ENCODE measurements around the gene FXYD3. TPM values are rescaled to one million over a fixed set of nuclear protein-coding genes. Genes with fewer than 3 reads are reported as not detected.
"Not testable (repeated sequence)": the region's sequence is repeated elsewhere in the genome, so short reads cannot be mapped to it uniquely, and the experiment has no call there.

Gene FXYD3
- total RNA-seq, 1 donor from 2014 or later: not detected

DNA sequence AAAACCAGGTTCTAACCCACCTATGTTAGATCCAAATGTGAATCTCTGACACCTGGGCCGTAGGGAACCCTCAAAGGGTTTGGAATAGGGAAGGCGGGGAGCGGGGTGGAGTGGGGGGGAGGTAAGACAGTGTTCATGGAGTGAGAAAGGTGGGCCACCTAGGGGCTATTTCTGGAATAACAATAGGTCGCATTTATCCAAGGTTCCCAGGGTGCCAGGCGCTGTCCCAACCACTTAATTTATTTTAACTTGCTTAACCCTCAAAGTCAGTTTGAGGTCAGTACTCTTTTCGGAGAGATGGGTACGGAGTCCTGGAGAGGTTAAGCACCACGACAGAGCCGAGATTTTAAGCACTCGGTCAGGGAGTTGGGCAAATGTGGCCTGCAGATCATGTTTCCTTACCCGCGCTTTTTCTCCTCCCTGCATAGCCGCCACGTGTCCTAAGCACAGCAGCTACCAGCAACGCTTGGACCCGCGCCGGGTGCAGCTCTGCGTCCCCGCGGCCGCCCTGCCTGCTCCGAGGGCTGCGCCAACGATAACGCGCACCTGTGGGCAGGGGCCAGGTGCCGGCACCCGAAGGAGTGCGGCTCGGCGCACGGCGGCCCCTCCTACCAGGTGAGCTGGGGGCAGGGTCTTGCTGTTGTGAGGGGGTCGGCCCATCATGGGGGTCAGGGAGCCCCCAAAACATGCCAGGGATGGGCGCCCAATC is 25.0 kb upstream of the FXYD3 start:
- Mint-ChIP-seq H3K9me3 (no peaks in the 10 kb centered on the region), H3K36me3 (ENCODE audit: low read depth) (no peaks in the 10 kb centered on the region), H3K27me3 (ENCODE audit: insufficient read depth) (peaks cover 3% of the 10 kb centered on the region), H3K27ac (no peak overlapping the region), H3K4me3 (no peak overlapping the region), H3K4me1 (ENCODE audit: low read depth) (no peaks in the 10 kb centered on the region)
- no peak for DNase-seq (ENCODE audit: low spot score)
- intact Hi-C loops (cut with micrococcal nuclease): loop anchor here (1.0 to 2.0 kb wide), 3 partner anchors 23 to 117 kb away; no protein-coding TSS in a partner anchor

DNA sequence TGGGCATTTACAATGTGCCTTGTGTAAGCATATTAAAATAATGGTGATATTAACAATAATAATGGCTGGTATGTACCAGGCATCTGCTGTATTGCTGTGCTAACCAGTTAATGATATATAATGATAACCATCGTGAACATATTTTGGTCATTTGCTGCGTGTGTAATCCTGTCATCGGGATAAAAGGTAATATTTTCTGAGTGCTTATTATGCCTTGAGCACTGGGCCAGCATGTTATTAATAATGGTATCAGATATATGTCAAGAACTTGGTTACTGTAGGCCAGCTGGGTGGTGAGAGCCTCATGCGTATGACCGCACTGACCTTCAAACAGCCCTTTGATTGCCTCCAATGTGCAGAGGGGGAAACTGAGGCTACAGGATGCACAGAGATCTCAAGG is 22.2 kb upstream of the FXYD3 start:
- no peaks in the 10 kb centered on the region for H3K9me3 Mint-ChIP-seq
- no peak for DNase-seq (ENCODE audit: low spot score)
- no peak overlapping the region for H3K4me3 Mint-ChIP-seq
- H3K27ac Mint-ChIP-seq: no peak overlapping the region
- no peaks in the 10 kb centered on the region for H3K4me1 Mint-ChIP-seq (ENCODE audit: low read depth)
- intact Hi-C loops (cut with micrococcal nuclease): no loop called here
- H3K36me3 Mint-ChIP-seq (ENCODE audit: low read depth): no peaks in the 10 kb centered on the region
- peaks cover 3% of the 10 kb centered on the region for H3K27me3 Mint-ChIP-seq (ENCODE audit: insufficient read depth)

DNA sequence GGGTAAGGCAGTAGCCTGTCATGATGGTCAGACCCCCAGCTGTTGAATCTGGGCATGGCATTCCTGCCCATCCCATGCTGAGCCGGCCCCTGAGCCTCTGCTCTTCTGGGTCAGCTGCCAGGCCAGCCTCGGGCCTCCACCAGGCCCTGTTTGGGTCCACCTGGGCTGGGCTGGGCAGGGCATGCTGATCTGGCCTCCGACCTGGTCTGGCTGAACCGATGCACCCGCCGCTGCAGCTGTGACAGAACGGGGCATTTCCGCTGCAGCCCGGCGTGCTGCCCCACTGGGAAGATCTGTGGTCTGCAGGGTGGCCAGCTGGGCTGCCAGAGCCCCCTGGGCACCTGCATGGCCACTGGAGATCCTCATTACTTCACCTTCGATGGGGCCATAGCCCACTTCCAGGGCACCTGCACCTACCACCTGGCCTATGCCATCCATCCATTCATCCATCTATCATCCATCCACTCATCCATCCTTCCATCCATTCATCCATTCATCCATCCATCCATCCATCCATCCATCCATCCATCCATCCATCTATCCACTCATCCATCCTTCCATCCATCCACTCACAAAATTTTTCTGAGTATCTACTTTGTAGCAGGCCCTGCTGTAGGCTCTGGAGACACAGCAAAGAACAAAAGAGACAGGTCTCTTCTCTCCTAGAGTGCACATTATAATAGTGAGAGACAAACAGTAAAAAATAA is 21.5 kb upstream of the FXYD3 start:
- intact Hi-C loops (cut with micrococcal nuclease): no loop called here

DNA sequence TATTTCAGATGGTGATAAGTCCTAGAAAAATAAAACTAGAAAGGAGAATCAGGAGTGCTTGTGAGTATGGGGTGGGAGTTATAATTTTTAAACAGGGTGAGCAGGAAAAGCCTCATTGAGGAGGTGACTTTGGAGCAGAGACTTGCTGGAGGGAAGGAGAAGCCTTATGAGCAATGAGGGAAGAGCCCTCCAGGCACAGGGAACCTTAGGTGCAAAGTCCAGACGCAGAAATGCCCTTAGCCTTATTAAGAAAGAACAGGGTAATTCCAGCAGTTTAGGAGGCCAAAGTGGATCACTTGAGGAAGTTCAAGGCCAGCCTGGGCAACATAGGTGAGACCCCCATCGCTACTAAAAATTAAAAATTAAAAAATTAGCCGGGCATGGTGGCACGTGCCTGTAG is 21.0 kb upstream of the FXYD3 start:
- intact Hi-C loops (cut with micrococcal nuclease): no loop called here
- DNase-seq (ENCODE audit: low spot score): no peak
- H3K9me3 Mint-ChIP-seq: no peaks in the 10 kb centered on the region
- H3K4me1 Mint-ChIP-seq (ENCODE audit: low read depth): no peaks in the 10 kb centered on the region
- peaks cover 3% of the 10 kb centered on the region for H3K27me3 Mint-ChIP-seq (ENCODE audit: insufficient read depth)
- H3K27ac Mint-ChIP-seq: no peak overlapping the region
- H3K4me3 Mint-ChIP-seq: no peak overlapping the region
- H3K36me3 Mint-ChIP-seq (ENCODE audit: low read depth): no peaks in the 10 kb centered on the region

More for the DNA sequence above, 21.5 kb upstream of the FXYD3 start:
- no peaks in the 10 kb centered on the region for H3K9me3 Mint-ChIP-seq
- no peak overlapping the region for H3K4me3 Mint-ChIP-seq
- no peak for DNase-seq (ENCODE audit: low spot score)
- H3K27me3 Mint-ChIP-seq (ENCODE audit: insufficient read depth): peaks cover 3% of the 10 kb centered on the region
- no peaks in the 10 kb centered on the region for H3K4me1 Mint-ChIP-seq (ENCODE audit: low read depth)
- H3K27ac Mint-ChIP-seq: no peak overlapping the region
- H3K36me3 Mint-ChIP-seq (ENCODE audit: low read depth): no peaks in the 10 kb centered on the region

DNA sequence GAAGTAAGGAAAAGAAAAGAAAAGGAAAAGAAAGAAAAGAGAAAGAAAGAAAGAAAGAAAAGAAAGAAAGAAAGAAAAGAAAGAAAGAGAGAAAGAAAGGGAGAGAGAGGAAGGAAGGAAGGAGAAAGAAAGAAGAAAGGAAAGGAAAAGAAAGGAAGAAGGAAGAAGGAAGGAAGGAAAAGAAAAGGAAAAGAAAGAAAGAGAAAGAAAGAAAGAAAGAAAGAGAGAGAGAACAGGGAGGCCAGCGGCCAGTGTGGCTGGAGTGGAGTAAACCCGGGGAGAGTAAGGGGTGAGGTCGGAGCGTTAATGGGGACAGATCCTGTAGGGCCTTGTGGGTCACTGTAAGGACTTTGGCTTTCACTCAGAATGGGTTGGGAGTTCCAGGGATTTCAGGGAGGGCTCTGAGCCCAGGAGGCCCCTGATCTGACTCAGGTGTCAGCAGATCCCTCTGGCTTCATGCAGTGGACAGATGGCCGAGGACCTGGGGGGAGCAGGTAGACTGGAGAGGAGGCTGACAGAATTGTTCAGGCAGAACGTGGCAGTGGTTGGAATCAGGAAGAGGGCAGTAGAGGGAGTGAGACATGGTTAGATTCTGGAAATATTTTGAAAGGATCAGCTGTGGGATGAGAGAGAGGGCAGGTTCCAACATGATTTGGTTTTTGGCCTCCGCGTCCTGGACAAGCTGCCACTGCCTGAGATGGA is 19.8 kb upstream of the FXYD3 start:
- H3K27me3 Mint-ChIP-seq (ENCODE audit: insufficient read depth): peaks cover 3% of the 10 kb centered on the region
- DNase-seq (ENCODE audit: low spot score): no peak
- no peaks in the 10 kb centered on the region for H3K9me3 Mint-ChIP-seq
- intact Hi-C loops (cut with micrococcal nuclease): no loop called here
- no peak overlapping the region for H3K27ac Mint-ChIP-seq
- no peaks in the 10 kb centered on the region for H3K36me3 Mint-ChIP-seq (ENCODE audit: low read depth)
- no peaks in the 10 kb centered on the region for H3K4me1 Mint-ChIP-seq (ENCODE audit: low read depth)
- no peak overlapping the region for H3K4me3 Mint-ChIP-seq

DNA sequence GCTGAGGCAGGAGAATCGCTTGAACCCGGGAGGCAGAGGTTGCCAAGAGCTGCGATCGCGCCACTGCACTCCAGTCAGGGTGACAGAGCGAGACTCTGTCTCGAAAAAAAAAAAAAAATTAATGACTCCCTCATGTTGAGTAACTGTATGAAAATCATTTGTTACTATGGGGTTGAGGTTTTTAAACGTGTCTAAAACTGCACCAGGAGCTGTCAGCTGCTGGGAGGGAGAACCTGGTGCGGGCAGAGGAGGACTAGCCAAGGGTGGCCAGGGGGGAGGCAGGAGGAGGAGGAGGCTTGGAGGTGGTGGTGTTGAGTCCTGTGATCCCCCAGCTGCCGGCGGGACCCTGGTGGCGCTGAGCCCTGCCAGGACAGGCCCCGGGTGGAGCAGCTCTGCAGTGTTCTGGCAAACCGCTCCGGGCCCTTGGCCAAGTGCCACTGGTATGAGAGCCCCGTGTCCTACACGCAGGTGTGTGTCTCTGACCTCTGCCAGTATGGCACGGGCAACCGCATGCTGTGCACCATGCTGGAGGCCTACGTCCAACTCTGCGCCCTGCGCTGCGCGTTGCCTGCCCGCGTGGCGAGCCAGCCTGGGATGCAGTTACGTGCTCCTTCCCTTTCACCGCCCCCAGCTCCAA is 17.1 kb upstream of the FXYD3 start:
- no peaks in the 10 kb centered on the region for H3K27me3 Mint-ChIP-seq (ENCODE audit: insufficient read depth)
- no peaks in the 10 kb centered on the region for H3K9me3 Mint-ChIP-seq
- H3K36me3 Mint-ChIP-seq (ENCODE audit: low read depth): no peaks in the 10 kb centered on the region
- H3K4me3 Mint-ChIP-seq: no peak overlapping the region
- no peaks in the 10 kb centered on the region for H3K4me1 Mint-ChIP-seq (ENCODE audit: low read depth)
- no peak overlapping the region for H3K27ac Mint-ChIP-seq
- DNase-seq (ENCODE audit: low spot score): no peak
- intact Hi-C loops (cut with micrococcal nuclease): no loop called here

DNA sequence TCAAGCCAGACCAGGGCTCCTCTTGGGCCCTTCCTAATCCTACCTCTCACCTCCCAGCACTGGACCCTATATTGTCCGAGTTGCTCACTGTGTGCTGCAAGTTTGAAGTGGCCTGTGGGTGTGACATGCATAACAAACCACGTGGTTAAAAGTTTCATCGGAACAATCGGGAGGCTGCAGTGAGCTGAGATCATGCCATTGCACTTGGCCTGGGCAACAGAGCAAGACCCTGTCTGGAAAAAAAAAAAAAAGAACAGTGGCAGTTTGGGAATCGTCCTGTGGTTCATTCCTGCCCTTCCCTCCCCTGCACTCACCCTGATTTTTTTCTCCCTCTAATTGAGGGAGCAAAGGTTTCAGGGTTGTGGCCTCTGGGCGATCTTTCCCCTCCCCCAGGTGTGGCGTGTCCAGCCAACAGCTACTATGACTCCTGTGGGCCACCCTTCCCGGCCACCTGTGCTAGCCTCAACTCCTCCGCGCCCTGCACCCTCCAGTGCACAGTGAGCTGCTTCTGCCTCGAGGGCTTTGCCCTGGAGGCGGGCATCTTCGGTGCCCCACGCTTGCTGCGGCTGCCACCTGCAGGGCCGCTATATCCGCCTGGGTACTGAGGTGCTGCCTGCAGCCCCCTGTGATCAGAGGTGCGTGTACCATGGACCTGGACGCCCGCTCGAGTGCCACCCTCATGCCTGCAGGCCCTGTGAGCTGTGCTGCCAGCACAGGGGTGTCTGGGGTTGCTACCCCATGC is 16.3 kb upstream of the FXYD3 start:
- intact Hi-C loops (cut with micrococcal nuclease): no loop called here
- DNase-seq (ENCODE audit: low spot score): no peak
- no peaks in the 10 kb centered on the region for H3K9me3 Mint-ChIP-seq
- H3K36me3 Mint-ChIP-seq (ENCODE audit: low read depth): no peaks in the 10 kb centered on the region
- H3K4me3 Mint-ChIP-seq: no peak overlapping the region
- H3K27me3 Mint-ChIP-seq (ENCODE audit: insufficient read depth): no peaks in the 10 kb centered on the region
- H3K4me1 Mint-ChIP-seq (ENCODE audit: low read depth): no peaks in the 10 kb centered on the region
- no peak overlapping the region for H3K27ac Mint-ChIP-seq

DNA sequence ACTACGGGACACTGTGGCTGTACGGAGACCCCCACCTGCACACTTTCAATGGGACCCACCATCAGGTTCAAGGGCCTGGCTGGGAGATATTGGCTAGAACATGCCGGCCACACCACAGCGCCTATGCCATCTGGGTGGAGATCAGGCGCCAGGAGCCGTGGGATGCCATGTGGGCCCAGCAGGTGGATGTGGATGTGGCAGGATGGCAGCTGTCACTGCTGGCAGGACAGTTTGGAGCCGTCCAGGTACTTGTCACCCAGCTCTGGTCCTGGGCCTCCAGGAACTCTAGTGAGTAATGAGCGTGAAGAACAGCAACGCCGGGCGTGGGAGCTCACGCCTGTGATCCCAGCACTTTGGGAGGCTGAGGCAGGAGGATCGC is 15.7 kb upstream of the FXYD3 start:
- Mint-ChIP-seq H3K4me1 (ENCODE audit: low read depth) (no peaks in the 10 kb centered on the region), H3K27ac (no peak overlapping the region), H3K4me3 (no peak overlapping the region), H3K27me3 (ENCODE audit: insufficient read depth) (no peaks in the 10 kb centered on the region), H3K36me3 (ENCODE audit: low read depth) (no peaks in the 10 kb centered on the region), H3K9me3 (no peaks in the 10 kb centered on the region)
- no peak for DNase-seq (ENCODE audit: low spot score)
- intact Hi-C loops (cut with micrococcal nuclease): no loop called here

DNA sequence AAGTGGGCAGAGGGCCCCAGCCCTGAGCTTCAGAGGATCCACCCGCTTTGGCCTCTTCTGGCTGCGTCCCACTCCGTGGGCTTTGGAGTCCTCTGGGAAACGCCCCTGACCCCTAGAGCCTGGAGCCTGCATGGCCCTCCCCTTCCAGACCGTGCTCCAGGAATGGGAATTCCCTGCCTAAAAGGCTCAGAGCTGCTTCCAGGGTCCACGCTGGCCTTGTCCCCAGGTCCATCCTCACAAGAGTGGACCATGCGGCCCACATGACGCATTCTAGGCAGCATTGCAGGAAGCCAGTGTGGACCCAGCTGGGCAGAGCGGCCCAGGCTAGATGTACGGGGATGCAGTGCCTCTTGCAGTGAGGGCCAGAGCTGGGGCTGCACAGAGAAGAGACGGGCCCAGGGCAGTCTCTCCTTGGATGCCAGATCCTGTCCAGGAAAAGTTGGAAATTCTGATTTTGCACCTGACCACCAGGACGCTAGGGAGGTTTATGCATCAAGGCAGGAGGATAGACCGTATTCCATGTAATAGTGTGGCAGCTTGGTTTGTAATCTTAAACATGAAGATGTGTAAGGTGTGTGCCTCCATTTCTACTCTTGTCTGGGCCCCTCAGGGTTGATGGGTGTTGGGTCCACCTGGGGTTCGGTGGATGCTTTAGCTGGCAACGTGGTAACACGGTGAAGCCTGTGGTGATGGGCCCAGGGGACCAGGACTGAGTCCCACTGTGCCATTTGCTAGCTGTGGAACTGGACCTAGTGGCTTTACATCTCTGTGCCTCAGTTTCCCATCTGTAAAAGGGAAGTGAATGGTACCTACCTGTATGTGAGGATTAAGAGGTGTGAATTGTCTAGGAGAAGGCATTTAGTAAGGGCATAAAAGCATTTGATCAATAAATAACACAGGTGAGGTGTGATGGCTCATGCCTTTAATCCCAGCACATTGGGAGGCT is 14.8 kb upstream of the FXYD3 start:
- Mint-ChIP-seq H3K4me1 (ENCODE audit: low read depth) (no peaks in the 10 kb centered on the region), H3K36me3 (ENCODE audit: low read depth) (no peaks in the 10 kb centered on the region)
- intact Hi-C loops (cut with micrococcal nuclease): no loop called here

DNA sequence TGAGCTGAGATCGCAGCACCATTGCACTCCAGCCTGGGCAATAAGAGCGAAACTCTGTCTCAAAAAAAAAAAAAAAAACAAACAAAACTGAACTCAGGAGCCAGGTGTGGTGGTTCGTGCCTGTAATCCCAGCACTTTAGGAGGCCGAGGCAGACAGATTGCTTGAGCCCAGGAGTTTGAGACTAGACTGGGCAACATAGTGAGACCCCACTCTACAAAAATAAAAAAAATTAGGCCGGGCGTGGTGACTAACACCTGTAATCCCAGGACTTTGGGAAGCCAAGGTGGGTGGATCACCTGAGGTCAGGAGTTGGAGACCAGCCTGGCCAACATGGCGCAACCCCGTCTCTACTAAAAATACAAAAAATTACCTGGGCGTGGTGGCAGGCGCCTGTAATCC is 13.7 kb upstream of the FXYD3 start:
- DNase-seq (ENCODE audit: low spot score); H3K36me3 Mint-ChIP-seq (ENCODE audit: low read depth); H3K4me1 Mint-ChIP-seq (ENCODE audit: low read depth); H3K4me3 Mint-ChIP-seq; H3K27ac Mint-ChIP-seq; H3K9me3 Mint-ChIP-seq; intact Hi-C loops (cut with micrococcal nuclease); H3K27me3 Mint-ChIP-seq (ENCODE audit: insufficient read depth): not testable (repeated sequence)

More for the DNA sequence above, 14.8 kb upstream of the FXYD3 start:
- H3K27ac Mint-ChIP-seq: no peak overlapping the region
- no peaks in the 10 kb centered on the region for H3K9me3 Mint-ChIP-seq
- no peak for DNase-seq (ENCODE audit: low spot score)
- H3K4me3 Mint-ChIP-seq: no peak overlapping the region
- H3K27me3 Mint-ChIP-seq (ENCODE audit: insufficient read depth): no peaks in the 10 kb centered on the region

DNA sequence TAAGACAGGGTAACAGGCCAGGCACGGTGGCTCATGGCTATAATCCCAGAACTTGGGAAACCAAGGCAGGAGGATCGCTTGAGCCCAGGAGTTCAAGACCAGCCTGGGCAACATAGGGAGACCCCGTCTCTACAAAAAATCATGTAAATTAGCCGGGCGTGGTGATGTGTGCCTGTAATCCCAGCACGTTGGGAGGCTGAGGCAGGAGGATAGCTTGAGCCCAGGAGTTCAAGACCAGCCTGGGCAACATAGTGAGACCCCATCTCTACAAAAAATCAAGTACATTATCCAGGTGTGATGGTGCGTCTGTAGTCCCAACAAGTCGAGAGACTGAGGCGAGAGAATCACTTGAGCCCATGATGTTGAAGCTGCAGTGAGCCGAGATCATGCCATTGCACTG is 12.0 kb upstream of the FXYD3 start:
- H3K9me3 Mint-ChIP-seq; DNase-seq (ENCODE audit: low spot score); intact Hi-C loops (cut with micrococcal nuclease); H3K4me3 Mint-ChIP-seq; H3K27ac Mint-ChIP-seq; H3K27me3 Mint-ChIP-seq (ENCODE audit: insufficient read depth); H3K36me3 Mint-ChIP-seq (ENCODE audit: low read depth): not testable (repeated sequence)
- H3K4me1 Mint-ChIP-seq (ENCODE audit: low read depth): peaks cover 14% of the 10 kb centered on the region

DNA sequence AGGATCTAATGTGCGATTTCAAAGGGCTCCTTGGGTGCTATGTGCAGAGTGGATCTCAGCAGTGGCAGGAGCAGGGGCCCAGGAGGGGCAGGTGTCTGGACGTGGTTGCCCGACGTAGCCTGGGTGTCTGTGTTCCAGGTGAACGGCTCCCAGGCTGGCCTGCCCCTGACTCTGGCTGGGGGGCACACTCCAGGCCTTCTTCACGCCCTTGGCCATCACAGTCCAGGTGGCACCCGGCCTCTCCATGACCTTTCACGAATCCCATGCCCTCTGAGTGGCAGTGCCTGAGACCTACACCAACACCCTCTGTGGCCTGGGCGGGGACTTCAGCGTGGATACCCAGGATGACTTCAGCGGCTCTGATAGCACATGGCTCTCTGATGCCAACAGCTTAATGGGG is 11.3 kb upstream of the FXYD3 start:
- Mint-ChIP-seq H3K4me1 (ENCODE audit: low read depth) (peaks cover 14% of the 10 kb centered on the region), H3K9me3 (peaks cover 6% of the 10 kb centered on the region)

More for the DNA sequence above, 11.3 kb upstream of the FXYD3 start:
- H3K27me3 Mint-ChIP-seq (ENCODE audit: insufficient read depth): peaks cover 3% of the 10 kb centered on the region
- H3K36me3 Mint-ChIP-seq (ENCODE audit: low read depth): no peaks in the 10 kb centered on the region
- DNase-seq (ENCODE audit: low spot score): no peak
- intact Hi-C loops (cut with micrococcal nuclease): no loop called here
- no peak overlapping the region for H3K4me3 Mint-ChIP-seq
- H3K27ac Mint-ChIP-seq: no peak overlapping the region
